Measurements from ENCODE around the gene SLBP. TPM values are rescaled to one million over a fixed set of nuclear protein-coding genes. Genes with fewer than 3 reads are reported as not detected.

Gene SLBP
- total RNA-seq, 1 donor from 2014 or later, result 13.7 TPM

DNA sequence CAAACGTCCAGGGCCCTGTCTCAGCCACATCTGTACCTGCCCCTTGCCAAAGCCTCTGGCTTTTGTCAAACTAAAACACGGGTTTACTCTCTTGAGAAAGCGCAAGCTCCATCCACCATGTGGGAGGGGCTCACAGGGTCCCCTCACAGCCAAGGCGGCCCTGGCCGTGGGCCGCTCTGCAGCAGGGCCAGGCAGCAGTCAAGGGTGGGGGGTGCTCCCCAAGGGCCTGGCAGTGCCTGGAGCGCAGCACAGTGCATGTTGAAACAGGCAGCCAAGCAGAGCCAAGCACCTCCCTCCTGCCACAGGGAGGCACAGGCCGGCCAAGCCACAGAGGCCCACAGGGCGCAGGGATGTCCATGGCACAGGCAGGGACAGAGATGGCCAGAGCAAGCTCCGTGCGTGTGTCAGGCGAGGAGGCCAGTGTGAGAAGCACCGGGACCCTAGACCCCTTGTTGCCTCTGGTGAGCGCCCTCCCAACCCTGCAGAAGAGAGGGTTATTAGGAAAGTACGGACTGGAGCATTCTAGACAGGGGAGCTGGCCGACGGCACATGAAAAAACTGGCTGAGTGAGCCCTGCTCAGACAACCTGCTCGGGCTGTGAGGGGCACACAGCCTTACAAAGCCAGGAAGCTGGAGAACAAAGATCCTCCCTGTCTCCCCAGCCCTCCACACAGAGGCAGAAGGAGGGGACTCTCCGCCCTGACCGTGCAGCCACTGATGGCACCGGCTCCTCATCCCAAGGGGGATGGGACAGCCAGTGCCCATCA, 67.0 kb downstream of the SLBP start:
- intact Hi-C loops (cut with DNase I), result no loop called here
- peak; percentile 93 for ATAC-seq
- no peak for DNase-seq (ENCODE audit: missing footprints)

- intact Hi-C loops (cut with DNase I), result no loop called here
- no peak for ATAC-seq
- no peak for DNase-seq (ENCODE audit: missing footprints)
Measured at GRCh38 chr4:1643971-1644735, 68.0 kb downstream of the SLBP start.

Other genes with a start within 250 kb of the SLBP start
- gene FAM53A, start 28.0 kb downstream of the SLBP start, total RNA-seq, result 0.49 TPM
- 26.3 TPM for gene TMEM129, start 9.0 kb upstream of the SLBP start, total RNA-seq
- 7.0 TPM for gene TACC3, start 9.2 kb upstream of the SLBP start, total RNA-seq
- 1.8 TPM for gene FGFR3, start 81.0 kb upstream of the SLBP start, total RNA-seq
- 39.8 TPM for gene LETM1, start 143.8 kb upstream of the SLBP start, total RNA-seq
- 37.0 TPM for gene NSD2, start 159.1 kb upstream of the SLBP start, total RNA-seq